Endothelial cell of umbilical vein (primary cell): Measurements from ENCODE around the gene NFIA. TPM values are rescaled to one million over a fixed set of nuclear protein-coding genes. Genes with fewer than 3 reads are reported as not detected.

Experiments
- BruUV-seq: library from RNA; stranded (reverse); fragments of 400-500 nt; replicated peaks from 2 replicates; lab custom pipeline; 2021; lab: Mats Ljungman, UMichigan
- CTCF ChIA-PET: fragments of 300-600, 350-600 bp; sonication (Branson Sonifier 250); formaldehyde crosslinking; loops from one replicate; lab custom pipeline; 2021; ENCODE audit warnings: antibody characterized with exemption, inconsistent platforms; lab: Charles Lee
- POLR2A ChIA-PET: fragments of 300-600, 350-600 bp; sonication (Branson Sonifier 250); formaldehyde crosslinking; loops from one replicate; lab custom pipeline; 2021; ENCODE audit warnings: antibody characterized with exemption, inconsistent platforms; lab: Charles Lee
- DNase-seq: peaks from one replicate; pipeline ENCODE4 v3.0.0-alpha.2; 2011; ENCODE audit warnings: low read depth, low spot score
- FAIRE-seq: peaks from 2 replicates; lab custom pipeline; 2011; peaks lifted over from hg19 to GRCh38; lab: Jason Lieb, UNC
- H2AFZ ChIP-seq: 2 replicates; pipeline ENCODE4 v1.6.0; 2012; ENCODE audit warnings: low read depth, low read length, control low read depth, inconsistent platforms
- H3K27ac ChIP-seq: 2 replicates; pipeline ENCODE4 v1.5.1; 2011; ENCODE audit warnings: low read depth, mild to moderate bottlenecking, control low read depth, low read length, moderate library complexity; ENCODE audit not compliant: insufficient read depth
- H3K27me3 ChIP-seq, 2 experiments: 2 replicates each; pipeline versions ENCODE4 v1.6.0 to v1.6.1; 2011; ENCODE audit warnings: low read length in 2 of 2, mixed read lengths in 1 of 2; ENCODE audit not compliant: control insufficient read depth in 2 of 2, insufficient read depth in 2 of 2
- H3K36me3 ChIP-seq, 2 experiments: 2 replicates in 1 of 2; 3 replicates in 1 of 2; pipeline ENCODE4 v1.5.1; 2011; ENCODE audit warnings: low read length in 2 of 2, mild to moderate bottlenecking in 1 of 2, moderate library complexity in 1 of 2; ENCODE audit not compliant: control insufficient read depth in 2 of 2, insufficient read depth in 2 of 2; ENCODE audit errors: extremely low read depth in 1 of 2
- H3K4me1 ChIP-seq: 3 replicates; pipeline ENCODE4 v1.5.1; 2011; ENCODE audit warnings: mild to moderate bottlenecking, low read length; ENCODE audit not compliant: control insufficient read depth, insufficient read depth; ENCODE audit errors: extremely low read depth
- H3K4me2 ChIP-seq: 2 replicates; pipeline ENCODE4 v1.6.1; 2011; ENCODE audit warnings: low read length, control low read depth, mixed read lengths; ENCODE audit not compliant: insufficient read depth
- H3K4me3 ChIP-seq, 3 experiments: fragments of 200-600 bp in 1 of 3; sonication (generic), shearing (Covaris generic) in 1 of 3; replicated peaks in 1 of 3; 2 replicates each; pipeline ENCODE4 v1.5.1; 2011 to 2016; ENCODE audit warnings: control low read depth in 3 of 3, low read length in 3 of 3, mild to moderate bottlenecking in 2 of 3, inconsistent platforms in 1 of 3, low read depth in 1 of 3, moderate library complexity in 1 of 3; ENCODE audit not compliant: insufficient read depth in 1 of 3
- H3K79me2 ChIP-seq: 2 replicates; pipeline ENCODE4 v1.6.0; 2012; ENCODE audit warnings: low read length, inconsistent platforms; ENCODE audit not compliant: control insufficient read depth, insufficient read depth
- H3K9ac ChIP-seq: replicated peaks from 2 replicates; pipeline ENCODE3; 2011; ENCODE audit warnings: low read length, control low read depth; ENCODE audit not compliant: insufficient read depth; ENCODE audit errors: extremely low read depth
- H3K9me1 ChIP-seq: replicated peaks from 3 replicates; pipeline ENCODE4 v1.6.0; 2011; ENCODE audit warnings: mild to moderate bottlenecking, low read length; ENCODE audit not compliant: control insufficient read depth, insufficient read depth; ENCODE audit errors: extremely low read depth
- H3K9me3 ChIP-seq: replicated peaks from 2 replicates; pipeline ENCODE4 v1.5.1; 2012; ENCODE audit warnings: low read length, inconsistent platforms; ENCODE audit not compliant: control insufficient read depth, insufficient read depth
- H4K20me1 ChIP-seq: replicated peaks from 2 replicates; pipeline ENCODE3; 2011; ENCODE audit warnings: mild to moderate bottlenecking, low read length; ENCODE audit not compliant: control insufficient read depth, insufficient read depth; ENCODE audit errors: extremely low read depth
- EZH2 ChIP-seq: IDR thresholded peaks from 2 replicates; pipeline ENCODE4 v1.6.1; 2012; ENCODE audit warnings: borderline replicate concordance, low read depth, mild to moderate bottlenecking, moderate library complexity, low read length, inconsistent platforms; ENCODE audit not compliant: severe bottlenecking
- FOS ChIP-seq: IDR thresholded peaks from 2 replicates; pipeline ENCODE4 v1.6.1; 2011; ENCODE audit warnings: mild to moderate bottlenecking, low read length, moderate library complexity, borderline replicate concordance; ENCODE audit not compliant: insufficient read depth
- GATA2 ChIP-seq: IDR thresholded peaks from 2 replicates; pipeline ENCODE4 v1.7.0; 2011; ENCODE audit warnings: low read depth, mild to moderate bottlenecking, moderate library complexity, mixed read lengths, low read length; ENCODE audit not compliant: insufficient read length, insufficient read depth
- JUN ChIP-seq: IDR thresholded peaks from 2 replicates; pipeline ENCODE4 v1.6.1; 2011; ENCODE audit warnings: borderline replicate concordance, low read depth; ENCODE audit not compliant: insufficient read length, insufficient read depth
- MYC ChIP-seq: IDR thresholded peaks from one replicate; pipeline ENCODE4 v1.6.1; 2011; ENCODE audit warnings: mild to moderate bottlenecking, low read depth, low read length
- POLR2A ChIP-seq: IDR thresholded peaks from 2 replicates; pipeline ENCODE4 v1.6.1; 2012; ENCODE audit warnings: low read depth, mild to moderate bottlenecking, control low read depth, low read length
- POLR2AphosphoS5 ChIP-seq: IDR thresholded peaks from 2 replicates; pipeline ENCODE4 v1.6.1; 2012; ENCODE audit warnings: low read depth, mild to moderate bottlenecking, control low read depth, low read length, moderate library complexity; ENCODE audit not compliant: insufficient read depth
- dilution Hi-C: fragments of 300-500 bp; cut with MboI; formaldehyde crosslinking; loops from one replicate; pipeline ENCODE4 v1.15.0; 2019; ENCODE audit warnings: low sequenced_read_pairs; ENCODE audit not compliant: extremely low pct_ligation_motif_present
- intact Hi-C: fragments of 100-400 bp; cut with micrococcal nuclease; formaldehyde crosslinking; loops from one replicate; pipeline ENCODE4 v1.10.0; 2022
- polyA plus RNA-seq, 4 experiments: library from polyadenylated mRNA; depleted of rRNA in 3 of 4; stranded (reverse) in 3 of 4; unstranded in 1 of 4; fragments of >200 nt; gene quantifications; 2 replicates each; pipeline versions ENCODE4 v1.2.1 to v1.2.3, GENCODE V29; 2011 to 2012; ENCODE audit warnings: missing spikeins in 1 of 4
- total RNA-seq: library from RNA; stranded (reverse); gene quantifications from 2 replicates; pipeline ENCODE4 v1.2.3, GENCODE V29; 2021
- TF ChIP-seq, protein P1 (sequence below), 2 donors: IDR thresholded peaks; 1 replicate in 1 of 2; 2 replicates in 1 of 2; pipeline ENCODE4 v1.5.1; 2011; ENCODE audit warnings: low read length in 2 of 2, mild to moderate bottlenecking in 2 of 2, moderate library complexity in 2 of 2, control low read depth in 1 of 2, inconsistent platforms in 1 of 2, low read depth in 1 of 2; ENCODE audit not compliant: insufficient read depth in 1 of 2; ENCODE audit errors: extremely low read depth in 1 of 2
- TF ChIP-seq, protein P2 (sequence below): IDR thresholded peaks from 2 replicates; pipeline ENCODE4 v1.6.1; 2011; ENCODE audit not compliant: insufficient read depth, insufficient read length

NFIA gene
- total and polyA plus RNA-seq, 2 donors (not counting 3 experiments of a cell fraction or from before 2014, with no cell fraction given) = 25.5 to 47.0 TPM

DNA sequence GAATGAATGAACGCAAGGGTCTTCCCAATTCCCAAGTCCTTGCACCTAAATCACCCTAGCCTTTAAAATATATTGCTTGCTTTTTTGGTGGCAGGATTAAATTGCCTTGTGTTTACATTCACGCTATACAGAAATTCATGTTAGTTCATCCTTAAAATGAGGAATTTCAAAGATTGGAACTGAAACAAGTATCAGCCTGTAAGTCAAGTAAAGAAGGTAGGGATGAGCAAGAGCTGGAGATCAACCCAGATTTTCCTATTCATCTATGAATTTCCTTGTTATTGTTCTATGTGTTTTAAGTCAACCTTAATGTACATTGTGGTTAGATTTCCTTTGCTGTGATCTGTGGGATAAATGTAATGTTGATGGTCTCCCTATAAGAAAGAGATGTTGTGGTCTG is 248.2 kb downstream of the NFIA start:
- H3K9me3 ChIP-seq = no peaks in the 10 kb centered on the region
- DNase-seq (no peak), FAIRE-seq (no peak)
- no TSS peak for BruUV-seq
- intact Hi-C loops (loop anchor here (10.0 kb wide), 3 partner anchors 116 to 1356 kb away; no protein-coding TSS in a partner anchor), dilution Hi-C loops (no loop called here)
- H3K9me1 ChIP-seq = no peaks in the 10 kb centered on the region
- no peak overlapping the region for H2AFZ ChIP-seq
- no peaks in the 10 kb centered on the region for H3K36me3 ChIP-seq
- H4K20me1 ChIP-seq = no peaks in the 10 kb centered on the region
- no peaks in the 10 kb centered on the region for H3K79me2 ChIP-seq
- H3K4me3 ChIP-seq = no peak overlapping the region
- ChIA-PET POLR2A (no interaction called here), CTCF (no interaction called here)
- H3K27ac ChIP-seq = no peak overlapping the region
- no peaks in the 10 kb centered on the region for H3K27me3 ChIP-seq
- TF ChIP-seq EZH2 = no peak
- TF ChIP-seq POLR2A = no peak
- TF ChIP-seq, protein P1, sequence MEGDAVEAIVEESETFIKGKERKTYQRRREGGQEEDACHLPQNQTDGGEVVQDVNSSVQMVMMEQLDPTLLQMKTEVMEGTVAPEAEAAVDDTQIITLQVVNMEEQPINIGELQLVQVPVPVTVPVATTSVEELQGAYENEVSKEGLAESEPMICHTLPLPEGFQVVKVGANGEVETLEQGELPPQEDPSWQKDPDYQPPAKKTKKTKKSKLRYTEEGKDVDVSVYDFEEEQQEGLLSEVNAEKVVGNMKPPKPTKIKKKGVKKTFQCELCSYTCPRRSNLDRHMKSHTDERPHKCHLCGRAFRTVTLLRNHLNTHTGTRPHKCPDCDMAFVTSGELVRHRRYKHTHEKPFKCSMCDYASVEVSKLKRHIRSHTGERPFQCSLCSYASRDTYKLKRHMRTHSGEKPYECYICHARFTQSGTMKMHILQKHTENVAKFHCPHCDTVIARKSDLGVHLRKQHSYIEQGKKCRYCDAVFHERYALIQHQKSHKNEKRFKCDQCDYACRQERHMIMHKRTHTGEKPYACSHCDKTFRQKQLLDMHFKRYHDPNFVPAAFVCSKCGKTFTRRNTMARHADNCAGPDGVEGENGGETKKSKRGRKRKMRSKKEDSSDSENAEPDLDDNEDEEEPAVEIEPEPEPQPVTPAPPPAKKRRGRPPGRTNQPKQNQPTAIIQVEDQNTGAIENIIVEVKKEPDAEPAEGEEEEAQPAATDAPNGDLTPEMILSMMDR (IDR thresholded peaks at IDR 0.05; ENCODE audit: extremely low read depth in 1 of 2, insufficient read depth in 1 of 2, low read depth in 1 of 2, low read length in 2 of 2) = no peak
- no peak for TF ChIP-seq MYC
- TF ChIP-seq JUN = no peak
- TF ChIP-seq FOS = no peak
- no peak for TF ChIP-seq GATA2
- TF ChIP-seq, protein P2, sequence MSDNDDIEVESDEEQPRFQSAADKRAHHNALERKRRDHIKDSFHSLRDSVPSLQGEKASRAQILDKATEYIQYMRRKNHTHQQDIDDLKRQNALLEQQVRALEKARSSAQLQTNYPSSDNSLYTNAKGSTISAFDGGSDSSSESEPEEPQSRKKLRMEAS = no peak
- TF ChIP-seq POLR2AphosphoS5 = no peak
- no peak overlapping the region for H3K4me2 ChIP-seq
- H3K4me1 ChIP-seq = peaks cover 7% of the 10 kb centered on the region
- H3K9ac ChIP-seq = no peak overlapping the region
